VCaP (cell line): ENCODE data around the gene ASIP.

Experiments
- H3K27ac ChIP-seq: fragments of 450-650 bp; 2 replicates; pipeline ENCODE4 v1.5.1; 2017
- TF ChIP-seq, protein P1 (sequence below): fragments of 450-650 bp; conservative IDR thresholded peaks from 2 replicates; pipeline ENCODE4 v1.5.1; 2017; ENCODE audit warnings: mild to moderate bottlenecking, moderate library complexity

ASIP gene

GRCh38 chr20:34299556-34300255, 58.5 kb downstream of the ASIP start:
- peak overlapping the region; percentile 94; the same call in 1 of the 2 replicates for H3K27ac ChIP-seq
- TF ChIP-seq, protein P1, sequence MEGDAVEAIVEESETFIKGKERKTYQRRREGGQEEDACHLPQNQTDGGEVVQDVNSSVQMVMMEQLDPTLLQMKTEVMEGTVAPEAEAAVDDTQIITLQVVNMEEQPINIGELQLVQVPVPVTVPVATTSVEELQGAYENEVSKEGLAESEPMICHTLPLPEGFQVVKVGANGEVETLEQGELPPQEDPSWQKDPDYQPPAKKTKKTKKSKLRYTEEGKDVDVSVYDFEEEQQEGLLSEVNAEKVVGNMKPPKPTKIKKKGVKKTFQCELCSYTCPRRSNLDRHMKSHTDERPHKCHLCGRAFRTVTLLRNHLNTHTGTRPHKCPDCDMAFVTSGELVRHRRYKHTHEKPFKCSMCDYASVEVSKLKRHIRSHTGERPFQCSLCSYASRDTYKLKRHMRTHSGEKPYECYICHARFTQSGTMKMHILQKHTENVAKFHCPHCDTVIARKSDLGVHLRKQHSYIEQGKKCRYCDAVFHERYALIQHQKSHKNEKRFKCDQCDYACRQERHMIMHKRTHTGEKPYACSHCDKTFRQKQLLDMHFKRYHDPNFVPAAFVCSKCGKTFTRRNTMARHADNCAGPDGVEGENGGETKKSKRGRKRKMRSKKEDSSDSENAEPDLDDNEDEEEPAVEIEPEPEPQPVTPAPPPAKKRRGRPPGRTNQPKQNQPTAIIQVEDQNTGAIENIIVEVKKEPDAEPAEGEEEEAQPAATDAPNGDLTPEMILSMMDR: no peak

- TF ChIP-seq, protein P1: no peak
- H3K27ac ChIP-seq: peak overlapping the region; percentile 94
These were observed 59.1 kb downstream of the ASIP start for GRCh38 chr20:34300256-34300806.

- H3K27ac ChIP-seq: peak overlapping the region; percentile 94
- TF ChIP-seq, protein P1: no peak
These were observed 59.8 kb downstream of the ASIP start for GRCh38 chr20:34300809-34301586.

DNA sequence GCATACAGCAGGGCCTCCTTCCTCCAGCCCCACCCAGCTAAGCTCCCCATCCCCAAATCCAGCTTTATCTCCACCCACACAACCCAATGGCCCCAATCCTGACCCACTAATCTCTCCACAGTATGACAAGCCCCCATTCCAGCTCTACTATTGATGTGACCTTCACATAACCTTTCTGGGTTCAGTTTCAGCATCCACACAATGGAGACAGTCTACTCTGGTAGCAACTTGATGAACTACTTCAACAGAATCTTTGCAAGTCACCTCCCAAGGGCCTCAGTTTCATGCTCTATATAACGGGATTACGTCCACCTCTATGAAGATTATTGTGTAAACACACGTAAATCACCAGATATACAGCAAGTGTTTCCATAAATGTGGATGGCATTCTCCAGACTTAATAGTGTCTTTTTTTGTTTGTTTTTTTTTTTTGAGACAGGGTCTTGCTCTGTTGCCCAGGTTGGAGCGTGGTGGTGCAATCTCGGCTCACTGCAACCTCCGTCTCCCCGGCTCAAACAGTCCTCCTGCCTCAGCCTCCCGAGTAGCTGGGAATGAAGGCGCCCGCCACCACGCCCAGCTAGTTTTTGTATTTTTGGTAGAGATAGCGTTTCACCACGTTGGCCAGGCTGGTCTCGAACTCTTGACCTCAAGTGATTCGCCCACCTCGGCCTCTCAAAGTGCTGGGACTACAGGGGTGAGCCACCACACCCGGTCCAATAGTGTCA, 60.5 kb downstream of the ASIP start:
- TF ChIP-seq, protein P1: no peak
- peak overlapping the region; percentile 94 for H3K27ac ChIP-seq

DNA sequence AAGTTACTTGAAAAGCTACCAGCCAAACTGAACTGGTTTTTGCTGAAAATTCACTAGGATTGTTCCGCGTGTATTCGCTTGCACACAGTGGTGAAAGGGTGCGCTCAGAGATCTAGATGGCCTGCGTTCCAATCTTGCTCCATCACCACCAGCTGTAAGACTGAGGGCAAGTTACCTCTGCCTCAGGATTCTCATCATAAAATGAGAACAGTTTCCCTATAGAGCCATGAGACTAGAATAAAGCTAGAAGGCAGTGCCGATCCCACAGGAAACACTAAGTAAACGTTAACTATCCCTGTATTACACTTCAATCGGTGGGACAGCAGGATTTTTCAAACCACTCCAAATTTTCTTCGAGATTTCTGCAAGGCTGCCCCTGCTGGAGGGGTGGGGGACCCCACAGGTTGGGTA, 61.1 kb downstream of the ASIP start:
- TF ChIP-seq, protein P1: no peak
- peak overlapping the region; percentile 94 for H3K27ac ChIP-seq

- TF ChIP-seq, protein P1: no peak
- H3K27ac ChIP-seq: peak within 1 kb of the TSS; percentile 94
These were observed 61.7 kb downstream of the ASIP start, which contains the start of gene AHCY for GRCh38 chr20:34302723-34303533. Gene AHCY, minus strand, starts transcription at chr20:34303355. Its CDS starts 85 bp downstream, at chr20:34303270.
